ENCODE measurements around the gene TANC1.

Gene TANC1

GRCh38 chr2:159157361-159158209, 189.1 kb downstream of the TANC1 start:
- TF ChIP-seq, protein P1, sequence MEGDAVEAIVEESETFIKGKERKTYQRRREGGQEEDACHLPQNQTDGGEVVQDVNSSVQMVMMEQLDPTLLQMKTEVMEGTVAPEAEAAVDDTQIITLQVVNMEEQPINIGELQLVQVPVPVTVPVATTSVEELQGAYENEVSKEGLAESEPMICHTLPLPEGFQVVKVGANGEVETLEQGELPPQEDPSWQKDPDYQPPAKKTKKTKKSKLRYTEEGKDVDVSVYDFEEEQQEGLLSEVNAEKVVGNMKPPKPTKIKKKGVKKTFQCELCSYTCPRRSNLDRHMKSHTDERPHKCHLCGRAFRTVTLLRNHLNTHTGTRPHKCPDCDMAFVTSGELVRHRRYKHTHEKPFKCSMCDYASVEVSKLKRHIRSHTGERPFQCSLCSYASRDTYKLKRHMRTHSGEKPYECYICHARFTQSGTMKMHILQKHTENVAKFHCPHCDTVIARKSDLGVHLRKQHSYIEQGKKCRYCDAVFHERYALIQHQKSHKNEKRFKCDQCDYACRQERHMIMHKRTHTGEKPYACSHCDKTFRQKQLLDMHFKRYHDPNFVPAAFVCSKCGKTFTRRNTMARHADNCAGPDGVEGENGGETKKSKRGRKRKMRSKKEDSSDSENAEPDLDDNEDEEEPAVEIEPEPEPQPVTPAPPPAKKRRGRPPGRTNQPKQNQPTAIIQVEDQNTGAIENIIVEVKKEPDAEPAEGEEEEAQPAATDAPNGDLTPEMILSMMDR (conservative IDR thresholded peaks at IDR 0.05), result no peak
- H3K27ac ChIP-seq, result peak overlapping the region; percentile 67

- TF ChIP-seq, protein P1 (conservative IDR thresholded peaks at IDR 0.05), result no peak
Observed at GRCh38 chr2:159160412-159160811, 192.0 kb downstream of the TANC1 start.

GRCh38 chr2:159160954-159161353, 192.5 kb downstream of the TANC1 start:
- no peak overlapping the region for H3K27ac ChIP-seq
- TF ChIP-seq, protein P1 (conservative IDR thresholded peaks at IDR 0.05), result no peak

More at GRCh38 chr2:159160412-159160811, 192.0 kb downstream of the TANC1 start:
- H3K27ac ChIP-seq, result no peak overlapping the region

- no peak overlapping the region for H3K27ac ChIP-seq
- TF ChIP-seq, protein P1 (conservative IDR thresholded peaks at IDR 0.05), result no peak
Observed at GRCh38 chr2:159163930-159164329, 195.5 kb downstream of the TANC1 start.

DNA sequence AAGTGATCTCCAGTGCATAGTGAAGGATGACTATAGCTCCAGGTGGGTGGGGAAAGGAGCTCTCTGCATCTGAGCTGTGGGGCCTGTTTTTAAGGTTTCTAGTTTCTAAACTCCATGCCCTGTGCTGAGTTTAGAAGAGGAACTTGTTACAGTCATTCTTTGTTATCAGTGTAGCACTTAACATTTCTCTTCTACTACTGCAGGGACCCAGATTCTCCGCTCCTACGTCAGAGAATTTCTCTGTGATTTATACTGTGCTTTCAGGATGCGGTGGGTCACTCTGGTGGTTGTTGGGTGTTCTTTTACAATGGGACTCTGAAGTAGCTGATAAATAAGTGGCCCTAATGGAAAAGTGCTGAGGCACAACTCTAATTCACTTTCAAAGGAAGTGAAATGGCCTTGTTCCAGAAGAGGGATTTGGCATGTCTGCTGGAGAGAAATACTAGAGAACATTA, 196.0 kb downstream of the TANC1 start:
- TF ChIP-seq, protein P1 (conservative IDR thresholded peaks at IDR 0.05), result no peak

GRCh38 chr2:159165048-159165447, 196.6 kb downstream of the TANC1 start:
- H3K27ac ChIP-seq, result no peak overlapping the region
- TF ChIP-seq, protein P1 (conservative IDR thresholded peaks at IDR 0.05), result no peak

More for the DNA sequence above, 196.0 kb downstream of the TANC1 start:
- no peak overlapping the region for H3K27ac ChIP-seq

- TF ChIP-seq, protein P1 (conservative IDR thresholded peaks at IDR 0.05), result peak; percentile 39
- no peak overlapping the region for H3K27ac ChIP-seq
Observed at GRCh38 chr2:159168707-159169106, 200.3 kb downstream of the TANC1 start.

All from VCaP (cell line).